GM18519 (cell line): ENCODE results near the gene WWTR1.

ENCODE experiments used
- ATAC-seq: cut with Tn5 transposase; IDR thresholded peaks from one replicate; pipeline ENCODE4 v1.9.1; 2021; ENCODE audit warnings: mild to moderate bottlenecking, moderate library complexity; ENCODE audit not compliant: unreplicated experiment, low FRiP score

The WWTR1 gene

DNA sequence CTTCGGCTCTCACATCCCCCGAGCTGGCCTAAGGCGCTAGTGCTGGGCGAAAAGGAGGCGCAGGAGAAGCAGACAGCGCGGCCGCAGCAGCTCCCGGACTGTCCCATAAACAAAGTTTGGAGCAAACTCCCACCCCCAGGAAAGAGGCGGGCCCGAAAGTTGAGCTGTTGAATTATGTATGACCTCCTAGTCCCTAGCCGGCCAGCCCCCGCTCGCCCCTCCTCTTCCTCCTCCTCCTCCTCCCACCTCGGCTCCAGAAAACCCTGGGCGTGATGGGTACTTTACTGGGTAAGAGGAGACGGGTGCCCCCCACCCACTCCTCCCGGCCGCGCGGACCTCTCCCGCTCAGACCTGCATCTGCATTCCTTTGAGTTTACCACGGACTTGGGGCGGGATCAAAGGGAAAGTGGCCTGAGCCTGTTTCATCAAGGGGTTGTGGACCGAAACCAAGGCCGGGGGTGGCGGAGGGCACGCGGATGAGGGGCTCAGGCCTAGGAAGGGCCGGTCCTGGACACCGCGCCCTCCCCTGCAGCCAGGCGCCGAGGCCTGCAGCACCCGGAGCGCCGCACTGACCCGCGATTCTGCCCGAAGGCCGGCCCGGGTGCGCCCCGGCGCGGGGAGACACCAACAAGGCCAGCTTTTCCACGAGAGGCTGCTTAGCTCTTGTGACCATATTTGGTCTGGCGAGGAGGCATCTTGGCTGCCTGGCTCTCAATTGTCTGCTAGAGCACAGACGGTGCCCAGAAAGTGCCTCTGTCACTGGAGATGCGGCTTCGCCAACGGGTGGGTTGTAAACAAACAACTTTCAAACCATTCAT lies at the start of gene WWTR1:
TSS of gene WWTR1 (minus strand) at position 100 of the 818 bp plus-strand sequence. CDS start 719 bp downstream, outside the sequence.
- ATAC-seq = peak; percentile 81

DNA sequence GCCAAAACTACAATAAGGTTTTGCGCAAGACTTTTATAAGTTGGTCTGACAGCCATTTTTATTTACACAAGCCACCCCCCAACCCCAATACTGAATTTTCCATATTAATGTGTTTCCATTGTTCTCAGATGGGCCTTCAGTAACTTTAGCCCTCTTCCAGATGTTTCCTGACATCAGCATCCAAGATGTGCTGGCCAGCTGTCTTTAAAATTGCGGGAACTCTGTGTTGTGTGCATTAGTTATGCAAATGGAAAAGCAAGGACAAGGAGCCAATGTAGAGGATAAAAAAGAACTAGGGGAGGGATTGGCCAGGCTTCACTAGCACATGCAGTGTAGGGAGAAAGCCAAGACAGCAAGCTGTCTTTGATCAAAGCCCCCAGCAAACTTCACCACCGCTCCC lies 49.1 kb upstream of the WWTR1 start:
- ATAC-seq = no peak

DNA sequence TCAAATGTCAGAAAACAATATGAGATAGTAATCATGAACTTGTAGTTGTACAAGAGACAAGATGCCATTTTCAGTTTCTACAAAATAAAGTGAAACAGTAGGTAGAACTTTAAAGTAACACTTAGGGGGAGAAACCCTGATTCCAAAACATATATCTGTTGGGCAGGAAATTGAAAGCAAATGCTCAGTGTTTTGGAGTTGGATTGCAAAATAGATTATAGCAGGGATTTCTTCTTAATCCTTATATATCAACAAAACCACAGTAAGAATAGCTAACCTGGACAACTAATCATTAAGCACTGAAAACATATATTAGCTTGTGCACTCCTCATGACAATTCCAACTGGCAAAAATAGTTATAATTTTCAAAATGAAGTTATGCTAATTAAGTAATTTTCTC lies 47.6 kb upstream of the WWTR1 start:
- ATAC-seq = no peak

GRCh38 chr3:149703466-149703865 lies 45.6 kb upstream of the WWTR1 start:
- ATAC-seq = no peak

- ATAC-seq = no peak
Measured at GRCh38 chr3:149702691-149703441, 45.0 kb upstream of the WWTR1 start.

DNA sequence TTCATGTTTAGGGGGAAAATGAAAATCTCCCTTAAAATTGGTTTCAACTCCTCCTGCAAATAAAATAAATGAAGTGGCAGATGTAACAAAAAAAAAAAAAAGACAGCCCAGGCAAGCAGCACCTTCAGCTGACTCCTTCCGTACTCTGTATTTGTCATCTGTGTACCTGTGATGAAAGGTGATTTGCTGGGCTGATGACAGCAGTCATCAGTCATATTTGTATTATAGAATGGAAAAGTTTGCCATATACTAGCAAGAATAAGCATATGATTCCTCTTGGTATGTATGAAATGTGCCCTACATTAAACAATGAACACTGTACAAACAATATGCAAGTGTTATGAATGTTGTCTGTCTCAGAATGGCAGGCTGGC lies 44.1 kb upstream of the WWTR1 start:
- ATAC-seq = no peak

DNA sequence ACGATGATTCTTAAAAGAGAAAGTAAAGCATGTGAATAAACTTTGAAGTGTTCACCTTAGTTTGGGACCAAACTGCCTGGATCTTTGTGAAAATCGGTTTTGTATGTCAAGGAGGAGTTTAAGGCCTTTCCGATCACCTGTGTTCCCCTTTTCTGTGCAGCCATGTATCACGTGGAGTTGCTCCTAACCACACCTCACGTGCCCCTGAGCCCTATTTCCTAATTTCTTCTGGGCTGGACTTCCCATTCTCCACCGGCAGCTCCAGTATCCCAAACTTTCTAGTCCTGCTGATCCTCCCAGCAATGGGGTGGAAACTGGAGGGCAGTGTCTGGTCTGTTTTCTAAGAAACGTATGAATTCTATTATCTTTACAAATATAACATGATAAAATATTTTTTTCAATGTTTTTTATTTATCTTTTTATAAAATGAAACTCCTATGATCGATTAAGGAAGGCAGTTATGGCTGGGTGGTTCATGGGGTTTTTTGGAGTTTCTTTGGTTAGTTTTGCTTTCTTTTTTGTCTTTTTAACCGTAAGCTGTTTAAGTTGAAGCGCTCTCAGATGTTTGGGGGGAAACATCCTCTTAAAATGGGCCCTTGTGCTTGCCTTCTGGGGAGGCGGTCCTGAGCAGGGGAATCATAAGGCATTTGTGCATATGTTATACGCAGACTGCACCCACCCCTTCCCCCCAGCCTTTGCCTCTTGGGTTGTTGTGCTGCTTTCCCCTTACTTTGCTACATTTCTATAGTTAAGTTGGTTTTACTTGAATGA lies 43.6 kb upstream of the WWTR1 start:
- ATAC-seq = no peak

DNA sequence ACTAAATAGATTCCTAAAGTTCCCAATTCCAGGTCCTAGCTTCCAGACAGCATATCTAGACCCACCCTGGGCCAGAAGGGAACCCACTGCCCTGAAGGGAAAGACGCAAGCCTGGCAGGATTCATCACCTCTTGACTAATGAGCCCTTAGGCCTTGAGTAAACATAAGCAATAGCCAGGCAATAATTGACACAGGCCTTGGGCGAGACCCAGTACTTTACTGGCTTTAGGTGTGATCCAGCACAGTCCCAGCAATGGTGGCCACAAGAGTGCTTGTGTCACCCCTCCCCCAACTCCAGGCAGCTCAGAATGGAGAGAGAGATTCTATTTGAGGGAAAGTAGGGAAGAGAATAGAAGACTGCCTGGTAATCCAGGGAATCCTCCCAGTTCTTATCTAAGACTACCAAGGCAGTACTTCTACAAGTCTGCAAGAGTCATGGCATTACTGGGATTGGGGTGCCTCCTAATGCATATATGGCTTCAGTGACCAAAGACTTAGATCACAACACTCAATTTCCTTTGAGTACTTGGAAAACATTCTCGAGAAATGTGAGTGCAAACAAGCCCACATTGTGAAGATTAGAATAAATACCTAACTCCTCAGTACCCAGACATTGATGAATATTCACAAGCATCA lies 30.4 kb upstream of the WWTR1 start:
- ATAC-seq = no peak

DNA sequence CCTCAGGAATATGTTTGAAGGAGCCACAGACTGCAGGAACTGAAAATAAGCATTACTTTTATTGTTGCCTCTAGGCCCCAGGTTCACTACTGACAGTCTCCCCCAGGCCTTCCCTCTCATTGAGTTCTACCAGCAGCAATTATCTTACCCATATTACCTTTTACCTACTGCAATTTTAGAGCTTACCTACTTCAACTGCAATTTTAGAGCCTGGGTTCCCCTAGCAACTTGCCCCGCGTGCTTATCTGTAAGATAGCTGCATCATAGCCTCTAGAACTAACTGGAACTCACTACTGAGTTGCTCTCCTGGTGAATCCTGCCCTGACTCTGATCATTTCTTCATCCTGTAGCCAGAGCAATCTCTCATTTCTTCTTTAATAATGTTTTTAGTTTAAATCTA lies 29.2 kb upstream of the WWTR1 start:
- no peak for ATAC-seq

GRCh38 chr3:149678351-149678950 lies 20.6 kb upstream of the WWTR1 start:
- ATAC-seq = no peak

- ATAC-seq = no peak
Measured at GRCh38 chr3:149673393-149673792, 15.6 kb upstream of the WWTR1 start.

DNA sequence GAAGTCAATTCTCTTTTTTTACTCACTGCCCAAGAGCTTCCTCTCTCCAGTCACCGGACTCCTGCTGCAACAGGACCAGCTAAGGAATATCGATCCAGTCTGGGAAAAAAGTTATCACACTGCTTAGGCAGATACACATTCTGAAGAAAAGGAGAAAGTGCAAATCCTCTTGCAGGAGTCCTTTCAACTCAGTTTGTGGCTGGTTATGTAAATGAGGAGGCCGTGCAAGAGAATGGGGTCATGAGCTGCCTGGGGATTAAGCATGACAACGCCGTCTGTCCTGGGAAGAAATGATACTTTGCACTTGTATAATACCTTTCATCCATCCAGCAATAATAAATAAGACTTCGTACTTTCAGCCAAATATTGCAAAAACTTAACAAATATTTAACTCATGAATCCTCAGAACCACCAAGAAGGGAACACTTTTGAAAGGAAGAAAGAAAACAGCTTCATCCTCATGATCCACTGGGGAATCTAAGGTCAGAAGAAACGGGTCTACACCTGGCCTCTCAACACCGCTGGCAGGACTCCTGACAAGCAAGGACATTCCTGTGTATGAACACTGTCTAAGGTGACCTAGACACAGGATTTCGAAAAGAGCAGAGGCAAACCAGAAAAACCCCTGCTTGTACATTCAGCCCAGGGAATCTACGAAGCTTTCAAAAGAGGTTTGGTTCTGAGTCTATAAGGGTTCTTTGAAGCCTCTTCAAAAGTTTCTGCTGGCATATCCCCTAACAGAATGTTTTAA lies 13.1 kb upstream of the WWTR1 start:
- ATAC-seq = no peak

GRCh38 chr3:149667576-149667975 lies 9.8 kb upstream of the WWTR1 start:
- no peak for ATAC-seq

GRCh38 chr3:149663966-149664365 lies 6.1 kb upstream of the WWTR1 start:
- no peak for ATAC-seq

GRCh38 chr3:149662240-149662887 lies 4.5 kb upstream of the WWTR1 start:
- no peak for ATAC-seq

DNA sequence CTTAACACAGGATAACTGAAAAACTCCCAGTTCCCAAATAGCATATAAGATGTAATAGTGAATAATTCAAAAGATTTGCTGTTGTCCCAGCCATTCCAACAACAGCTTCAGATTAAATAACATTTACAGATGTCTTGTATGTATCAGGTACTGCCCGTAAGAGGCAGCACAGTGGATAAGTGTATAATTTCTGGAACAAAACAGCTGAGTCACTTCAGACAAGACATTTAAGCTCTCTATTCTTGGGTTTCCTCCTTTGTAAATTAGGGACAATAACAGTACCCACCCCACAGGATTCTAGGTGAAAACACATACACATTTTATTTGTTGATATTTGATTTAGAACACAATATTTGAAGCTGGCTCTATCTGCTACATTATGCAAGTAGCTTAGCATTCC lies 2.6 kb upstream of the WWTR1 start:
- no peak for ATAC-seq

- no peak for ATAC-seq
Measured at GRCh38 chr3:149658744-149659497, 1.1 kb upstream of the WWTR1 start.

- peak; percentile 23 for ATAC-seq
Measured at GRCh38 chr3:149657321-149657925, 402 bp downstream of the WWTR1 start.
